ENCODE measurements around the gene ELMO3.

GRCh38 chr16:67167588-67167987, 31.3 kb upstream of the ELMO3 start:
- TF ChIP-seq CTCF (IDR thresholded peaks at IDR 0.05) (no peak), POLR2A (IDR thresholded peaks at IDR 0.05) (no peak)

Measured in esophagus squamous epithelium (tissue), 4 donors.